Prostate gland (tissue), 2 donors: ENCODE data around the gene VPS36.
A peak's percentile ranks its signal among the peaks of the same experiment; 100 is the strongest.

ENCODE experiments used
- POLR2A ChIP-seq: fragments of 450-650 bp; IDR thresholded peaks from one replicate; pipeline ENCODE4 v1.6.1; 2016; ENCODE audit warnings: antibody characterized with exemption, mild to moderate bottlenecking
- POLR2AphosphoS5 ChIP-seq: sonication (generic); formaldehyde crosslinking; IDR thresholded peaks from one replicate; pipeline ENCODE4 v1.6.1; 2017; ENCODE audit warnings: antibody characterized with exemption
- TF ChIP-seq, protein P1 (sequence below), 4 experiments: fragments of 200-600 bp in 2 of 4; fragments of 450-650 bp in 2 of 4; sonication (generic) in 2 of 4; IDR thresholded peaks; 1 replicate in 3 of 4; 2 replicates in 1 of 4; pipeline ENCODE4 v1.5.1; 2016 to 2019; ENCODE audit warnings: antibody characterized with exemption in 4 of 4, mild to moderate bottlenecking in 2 of 4, moderate library complexity in 2 of 4

DNA sequence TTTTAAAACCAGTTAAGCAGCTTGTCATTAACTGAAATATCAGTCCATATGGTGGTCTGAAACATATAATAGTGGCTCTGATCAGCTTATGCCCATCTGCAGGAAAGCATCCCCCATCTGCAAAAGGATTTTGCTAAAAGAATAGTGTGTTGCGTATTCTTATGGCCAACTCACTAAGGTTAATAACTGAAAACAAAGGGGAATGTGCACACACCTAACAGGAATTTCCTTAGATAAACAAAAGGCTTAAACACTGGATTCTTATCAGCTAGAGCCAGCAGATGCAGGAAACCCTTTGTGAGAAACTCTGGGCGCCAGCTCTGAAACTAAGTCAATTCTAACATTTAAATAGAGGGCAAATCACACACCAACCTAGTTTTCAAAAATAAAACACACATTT, 22.1 kb downstream of the VPS36 start:
- no peak for TF ChIP-seq POLR2A
- TF ChIP-seq, protein P1, sequence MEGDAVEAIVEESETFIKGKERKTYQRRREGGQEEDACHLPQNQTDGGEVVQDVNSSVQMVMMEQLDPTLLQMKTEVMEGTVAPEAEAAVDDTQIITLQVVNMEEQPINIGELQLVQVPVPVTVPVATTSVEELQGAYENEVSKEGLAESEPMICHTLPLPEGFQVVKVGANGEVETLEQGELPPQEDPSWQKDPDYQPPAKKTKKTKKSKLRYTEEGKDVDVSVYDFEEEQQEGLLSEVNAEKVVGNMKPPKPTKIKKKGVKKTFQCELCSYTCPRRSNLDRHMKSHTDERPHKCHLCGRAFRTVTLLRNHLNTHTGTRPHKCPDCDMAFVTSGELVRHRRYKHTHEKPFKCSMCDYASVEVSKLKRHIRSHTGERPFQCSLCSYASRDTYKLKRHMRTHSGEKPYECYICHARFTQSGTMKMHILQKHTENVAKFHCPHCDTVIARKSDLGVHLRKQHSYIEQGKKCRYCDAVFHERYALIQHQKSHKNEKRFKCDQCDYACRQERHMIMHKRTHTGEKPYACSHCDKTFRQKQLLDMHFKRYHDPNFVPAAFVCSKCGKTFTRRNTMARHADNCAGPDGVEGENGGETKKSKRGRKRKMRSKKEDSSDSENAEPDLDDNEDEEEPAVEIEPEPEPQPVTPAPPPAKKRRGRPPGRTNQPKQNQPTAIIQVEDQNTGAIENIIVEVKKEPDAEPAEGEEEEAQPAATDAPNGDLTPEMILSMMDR (IDR thresholded peaks at IDR 0.05), result no peak
- peak; percentile 41 for TF ChIP-seq POLR2AphosphoS5
